ENCODE data around the gene EDNRB. TPM values are rescaled to one million over a fixed set of nuclear protein-coding genes. Genes with fewer than 3 reads are reported as not detected.
"Not testable (repeated sequence)": the region's sequence is repeated elsewhere in the genome, so short reads cannot be mapped to it uniquely, and the experiment has no call there.

EDNRB gene
- total RNA-seq, 2 donors from 2014 or later: 4.4 to 5.9 TPM

- DNase-seq: no peak
- H3K4me1 ChIP-seq (ENCODE audit: control insufficient read depth, insufficient read depth, low read length): no peaks in the 10 kb centered on the region
- no peak overlapping the region for H3K27ac Mint-ChIP-seq
- H3K4me1 Mint-ChIP-seq: no peaks in the 10 kb centered on the region
- H3K36me3 ChIP-seq (ENCODE audit: control insufficient read depth, insufficient read depth, low read length): no peaks in the 10 kb centered on the region
- H3K27me3 ChIP-seq (ENCODE audit: control insufficient read depth, insufficient read depth, low read length, poor library complexity, severe bottlenecking): no peaks in the 10 kb centered on the region
- peaks cover 10% of the 10 kb centered on the region for H3K9me3 ChIP-seq (ENCODE audit: control insufficient read depth, low read length)
- no peaks in the 10 kb centered on the region for H3K9me3 Mint-ChIP-seq
- H3K4me3 Mint-ChIP-seq: no peak overlapping the region
- no peak overlapping the region for H3K9ac ChIP-seq (ENCODE audit: extremely low read depth, low read length, poor library complexity, severe bottlenecking)
- no peak overlapping the region for H3K4me3 ChIP-seq (ENCODE audit: low read length)
- H3K36me3 Mint-ChIP-seq (ENCODE audit: low read depth): no peaks in the 10 kb centered on the region
- TF ChIP-seq, protein P1, sequence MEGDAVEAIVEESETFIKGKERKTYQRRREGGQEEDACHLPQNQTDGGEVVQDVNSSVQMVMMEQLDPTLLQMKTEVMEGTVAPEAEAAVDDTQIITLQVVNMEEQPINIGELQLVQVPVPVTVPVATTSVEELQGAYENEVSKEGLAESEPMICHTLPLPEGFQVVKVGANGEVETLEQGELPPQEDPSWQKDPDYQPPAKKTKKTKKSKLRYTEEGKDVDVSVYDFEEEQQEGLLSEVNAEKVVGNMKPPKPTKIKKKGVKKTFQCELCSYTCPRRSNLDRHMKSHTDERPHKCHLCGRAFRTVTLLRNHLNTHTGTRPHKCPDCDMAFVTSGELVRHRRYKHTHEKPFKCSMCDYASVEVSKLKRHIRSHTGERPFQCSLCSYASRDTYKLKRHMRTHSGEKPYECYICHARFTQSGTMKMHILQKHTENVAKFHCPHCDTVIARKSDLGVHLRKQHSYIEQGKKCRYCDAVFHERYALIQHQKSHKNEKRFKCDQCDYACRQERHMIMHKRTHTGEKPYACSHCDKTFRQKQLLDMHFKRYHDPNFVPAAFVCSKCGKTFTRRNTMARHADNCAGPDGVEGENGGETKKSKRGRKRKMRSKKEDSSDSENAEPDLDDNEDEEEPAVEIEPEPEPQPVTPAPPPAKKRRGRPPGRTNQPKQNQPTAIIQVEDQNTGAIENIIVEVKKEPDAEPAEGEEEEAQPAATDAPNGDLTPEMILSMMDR (conservative IDR thresholded peaks at IDR 0.05): no peak
- peaks cover 5% of the 10 kb centered on the region for H3K27me3 Mint-ChIP-seq (ENCODE audit: insufficient read depth)
- no peak overlapping the region for H3K27ac ChIP-seq (ENCODE audit: low read depth, low read length)
These were observed 33.6 kb upstream of the EDNRB start for GRCh38 chr13:77952276-77952675.

DNA sequence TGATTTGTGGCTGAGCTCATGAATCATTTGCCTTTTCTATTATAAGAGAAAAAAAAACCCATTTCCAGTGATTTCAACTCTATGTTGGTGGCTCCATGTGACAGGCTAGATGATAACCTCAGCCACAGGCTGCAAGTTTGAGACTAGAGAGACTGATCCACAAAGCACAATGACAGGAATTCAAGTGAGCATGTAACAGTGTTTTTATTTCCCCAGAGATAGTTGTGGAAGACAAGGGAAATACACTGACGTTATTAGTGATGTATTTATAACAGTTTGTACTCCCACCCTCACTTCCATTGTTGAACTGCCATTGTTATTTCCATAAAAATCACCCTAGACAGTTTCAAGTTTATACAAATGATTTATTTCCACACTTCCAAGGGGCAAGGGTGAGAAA, 27.9 kb upstream of the EDNRB start:
- WGBS, 2 experiments (ENCODE audit: insufficient coverage in 1 of 2, insufficient read length in 1 of 2): 100% methylated on average over 1 of the region's 1 CpG; no CpG with 5 or more reads in 1 of the 2 experiments
- peaks cover 5% of the 10 kb centered on the region for H3K9me3 ChIP-seq (ENCODE audit: control insufficient read depth, low read length)
- no peak overlapping the region for H3K9ac ChIP-seq (ENCODE audit: extremely low read depth, low read length, poor library complexity, severe bottlenecking)
- no peak overlapping the region for H3K27ac ChIP-seq (ENCODE audit: low read depth, low read length)
- H3K4me3 ChIP-seq (ENCODE audit: low read length): no peak overlapping the region
- DNase-seq: no peak
- Mint-ChIP-seq H3K9me3 (no peaks in the 10 kb centered on the region), H3K27ac (no peak overlapping the region), H3K27me3 (ENCODE audit: insufficient read depth) (peaks cover 5% of the 10 kb centered on the region), H3K4me3 (no peak overlapping the region), H3K36me3 (ENCODE audit: low read depth) (no peaks in the 10 kb centered on the region), H3K4me1 (peaks cover 9% of the 10 kb centered on the region)
- TF ChIP-seq, protein P1 (conservative IDR thresholded peaks at IDR 0.05): no peak
- H3K4me1 ChIP-seq (ENCODE audit: control insufficient read depth, insufficient read depth, low read length): no peaks in the 10 kb centered on the region
- H3K36me3 ChIP-seq (ENCODE audit: control insufficient read depth, insufficient read depth, low read length): no peaks in the 10 kb centered on the region
- no peaks in the 10 kb centered on the region for H3K27me3 ChIP-seq (ENCODE audit: control insufficient read depth, insufficient read depth, low read length, poor library complexity, severe bottlenecking)

- H3K27me3 Mint-ChIP-seq (ENCODE audit: insufficient read depth); H3K9ac ChIP-seq (ENCODE audit: extremely low read depth, low read length, poor library complexity, severe bottlenecking); H3K4me3 Mint-ChIP-seq; H3K27ac Mint-ChIP-seq; H3K4me3 ChIP-seq (ENCODE audit: low read length); H3K27ac ChIP-seq (ENCODE audit: low read depth, low read length); DNase-seq; H3K27me3 ChIP-seq (ENCODE audit: control insufficient read depth, insufficient read depth, low read length, poor library complexity, severe bottlenecking); H3K4me1 ChIP-seq (ENCODE audit: control insufficient read depth, insufficient read depth, low read length); H3K36me3 ChIP-seq (ENCODE audit: control insufficient read depth, insufficient read depth, low read length): not testable (repeated sequence)
- Mint-ChIP-seq H3K9me3 (peaks cover 33% of the 10 kb centered on the region), H3K36me3 (ENCODE audit: low read depth) (peaks cover 20% of the 10 kb centered on the region), H3K4me1 (peaks cover 11% of the 10 kb centered on the region)
- peaks cover 22% of the 10 kb centered on the region for H3K9me3 ChIP-seq (ENCODE audit: control insufficient read depth, low read length)
- WGBS, 2 experiments (ENCODE audit: insufficient coverage in 1 of 2, insufficient read length in 1 of 2): 98 to 100% methylated on average over 1 to 6 of the region's 7 CpGs
These were observed 16.4 kb upstream of the EDNRB start for GRCh38 chr13:77935063-77935462.

DNA sequence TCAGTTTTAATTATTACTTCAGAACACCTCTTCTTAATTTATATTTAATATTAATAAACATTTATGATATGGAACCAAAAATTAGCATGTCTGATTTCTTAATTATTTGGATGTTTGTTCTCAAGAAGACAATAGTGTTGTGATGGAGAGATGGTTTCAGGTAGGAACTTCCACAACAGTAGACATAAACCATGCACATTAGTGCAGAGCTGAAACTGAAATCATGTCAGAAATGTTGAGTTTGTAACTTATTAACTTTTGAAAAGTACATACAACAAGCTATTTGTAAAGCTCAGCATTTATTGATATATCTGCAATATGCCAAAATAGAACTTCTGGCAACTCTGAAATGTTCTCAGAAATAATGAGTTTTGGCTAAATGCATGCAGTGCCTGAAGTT, 11.8 kb upstream of the EDNRB start:
- TF ChIP-seq, protein P1 (conservative IDR thresholded peaks at IDR 0.05): no peak
- Histone ChIP-seq H3K27me3 (ENCODE audit: control insufficient read depth, insufficient read depth, low read length, poor library complexity, severe bottlenecking) (no peaks in the 10 kb centered on the region), H3K27ac (ENCODE audit: low read depth, low read length) (no peak overlapping the region), H3K9me3 (ENCODE audit: control insufficient read depth, low read length) (no peaks in the 10 kb centered on the region), H3K4me1 (ENCODE audit: control insufficient read depth, insufficient read depth, low read length) (no peaks in the 10 kb centered on the region), H3K4me3 (ENCODE audit: low read length) (no peak overlapping the region), H3K9ac (ENCODE audit: extremely low read depth, low read length, poor library complexity, severe bottlenecking) (no peak overlapping the region), H3K36me3 (ENCODE audit: control insufficient read depth, insufficient read depth, low read length) (no peaks in the 10 kb centered on the region)
- Mint-ChIP-seq H3K4me1 (peaks cover 11% of the 10 kb centered on the region), H3K36me3 (ENCODE audit: low read depth) (no peaks in the 10 kb centered on the region), H3K27me3 (ENCODE audit: insufficient read depth) (peaks cover 2% of the 10 kb centered on the region), H3K4me3 (no peak overlapping the region), H3K9me3 (peaks cover 11% of the 10 kb centered on the region), H3K27ac (no peak overlapping the region)
- DNase-seq: no peak
